Heart left ventricle (tissue), 16 donors: ENCODE results near the gene GZMM. TPM values are rescaled to one million over a fixed set of nuclear protein-coding genes. Genes with fewer than 3 reads are reported as not detected.

Experiments
- ATAC-seq, 4 donors: fragments of 200-7000 bp; cut with Tn5 transposase; one replicate each; pipeline ENCODE4 v1.9.1; 2020 to 2022; ENCODE audit warnings: moderate library complexity in 4 of 4, mild to moderate bottlenecking in 3 of 4, moderate number of reproducible peaks in 1 of 4
- DNase-seq, 5 donors: peaks; one replicate each; pipeline ENCODE4 v3.0.0-alpha.2; 2020
- H3K27ac ChIP-seq, 12 donors: fragments of 200-600 bp; sonication (generic) in 4 of 12; one replicate each; pipeline versions ENCODE4 v1.5.0 to v1.8.0; 2016 to 2022; ENCODE audit warnings: mild to moderate bottlenecking in 2 of 12
- H3K27me3 ChIP-seq, 9 donors: fragments of 200-600 bp; sonication (generic) in 2 of 9; one replicate each; pipeline versions ENCODE4 v1.5.1 to v1.8.0; 2016 to 2022; ENCODE audit warnings: mild to moderate bottlenecking in 3 of 9
- H3K36me3 ChIP-seq, 9 donors: fragments of 200-600 bp; sonication (generic) in 2 of 9; one replicate each; pipeline versions ENCODE4 v1.5.0 to v1.8.0; 2018 to 2022; ENCODE audit warnings: mild to moderate bottlenecking in 2 of 9
- H3K4me1 ChIP-seq, 12 donors: fragments of 200-600 bp; sonication (generic) in 4 of 12; one replicate each; pipeline versions ENCODE4 v1.5.0 to v1.8.0; 2016 to 2022; ENCODE audit warnings: mild to moderate bottlenecking in 3 of 12
- H3K4me3 ChIP-seq, 12 donors: fragments of 200-600 bp; sonication (generic) in 4 of 12; one replicate each; pipeline versions ENCODE4 v1.5.0 to v1.8.0; 2017 to 2022; ENCODE audit warnings: mild to moderate bottlenecking in 9 of 12, moderate library complexity in 4 of 12
- H3K9me3 ChIP-seq, 12 donors: fragments of 200-600 bp; sonication (generic) in 4 of 12; one replicate each; pipeline versions ENCODE4 v1.5.0 to v1.8.0; 2016 to 2022; ENCODE audit warnings: mild to moderate bottlenecking in 1 of 12
- POLR2A ChIP-seq, 2 donors: fragments of 450-650 bp; IDR thresholded peaks; one replicate each; pipeline ENCODE4 v1.6.1; 2017; ENCODE audit warnings: antibody characterized with exemption in 2 of 2, mild to moderate bottlenecking in 2 of 2, moderate library complexity in 2 of 2
- WGBS, 4 donors: extraction: QIAGEN DNeasy Blood & Tissue Kit in 2 of 4; methylation state at CpG; one replicate each; pipeline versions ENCODE4 v1.1.5 to v1.1.7; 2013 to 2018; 5-methylcytosine and 5-hydroxymethylcytosine counted together
- intact Hi-C, 10 donors: fragments of 100-400 bp; cut with DNase I; formaldehyde crosslinking; loops; one replicate each; pipeline versions ENCODE4 v1.11.1 to v1.14.2; 2022
- polyA plus RNA-seq, 2 donors: library from polyadenylated mRNA; stranded (reverse); fragments of 200-250 nt; gene quantifications; one replicate each; pipeline ENCODE4 v1.2.3, GENCODE V29; 2013
- total RNA-seq, 9 donors: library from RNA; depleted of rRNA in 2 of 9; stranded (reverse); fragments of >200 nt in 2 of 9; fragmentation: NEBNext Ultra II Directional in 3 of 9; extraction: Animal tissue kit (Norgen Biotek cat#: 25700) in 3 of 9; gene quantifications; one replicate each; pipeline versions ENCODE4 v1.1.0 to v1.2.4, GENCODE V29; 2016 to 2023
- TF ChIP-seq, protein P1 (sequence below), 12 donors: fragments of 200-600 bp; sonication (generic) in 4 of 12; IDR thresholded peaks; one replicate each; pipeline versions ENCODE4 v1.5.0 to v1.8.0; 2018 to 2022; ENCODE audit warnings: antibody characterized with exemption in 12 of 12, mild to moderate bottlenecking in 5 of 12
- donor health status: ischemic (EF 13 %, LVEDD 7.1; RV severe dilation, severe dysfunction).
- donor health status: healthy with polysubstance abuse.
- donor health status: DM: no; HTN: yes; CAD: no.
- donor health status: DM: no; HTN: no; CAD: no.
- donor health status: ischemic (EF 25% LVEDD 6.9; RV normal size, moderate dysfunction).
- donor health status: ischemic (EF 25% LVEDD 5.7; RV mildly dilated, moderate dysfunction).
- donor health status: healthy.
- donor health status: DM: yes; HTN: yes; CAD: no.
- donor health status: ischemic (EF 35%, LVEDD 5.7; RV mildly dilated, moderate dysfunction).
- donor health status: nonischemic (EF 11% LVEDD 7.7; RV severe dilation, severe dysfunction).
- donor health status: DM: yes; HTN: yes; CAD: no.
- donor health status: PGD.
- donor health status: ischemic (EF 29% LVEDD 5.4; RV normal size, mild dysfunction).
- donor health status: nonischemic (EF 23%, LVEDD 6.1; RV moderate dilation, normal function).

Gene GZMM
- total and polyA plus RNA-seq, 11 donors: 0.12 to 3.0 (median 0.47) TPM; not detected in 5

DNA sequence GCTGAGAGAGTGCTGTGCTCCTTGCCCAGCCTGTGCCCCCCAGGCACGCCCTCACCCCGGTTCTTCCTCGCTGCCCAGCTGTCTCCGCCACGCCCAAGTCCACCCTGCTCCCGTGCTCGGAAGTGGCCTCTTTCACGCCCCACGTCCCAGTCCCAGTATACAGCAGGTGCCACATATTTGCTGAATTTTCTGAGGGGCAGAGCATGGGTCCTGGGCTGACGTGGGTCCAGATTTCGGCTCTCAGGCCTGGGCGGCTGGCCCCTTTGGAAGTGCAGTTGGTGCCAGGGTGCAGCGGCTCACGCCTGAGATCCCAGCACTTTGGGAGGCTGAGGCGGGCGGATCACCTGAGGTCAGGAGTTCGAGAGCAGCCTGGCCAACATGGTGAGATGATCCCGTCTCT, 49.2 kb downstream of the GZMM start:
- H3K36me3 ChIP-seq: no peaks in the 10 kb centered on the region
- ATAC-seq (no peak), DNase-seq (no peak)
- no peaks in the 10 kb centered on the region for H3K9me3 ChIP-seq
- no peak overlapping the region for H3K4me3 ChIP-seq
- H3K27me3 ChIP-seq: peaks cover 15 to 44% (median 27%) of the 10 kb centered on the region in 9 donors
- H3K27ac ChIP-seq: no peak overlapping the region
- TF ChIP-seq POLR2A (IDR thresholded peaks at IDR 0.05): no peak
- TF ChIP-seq, protein P1, sequence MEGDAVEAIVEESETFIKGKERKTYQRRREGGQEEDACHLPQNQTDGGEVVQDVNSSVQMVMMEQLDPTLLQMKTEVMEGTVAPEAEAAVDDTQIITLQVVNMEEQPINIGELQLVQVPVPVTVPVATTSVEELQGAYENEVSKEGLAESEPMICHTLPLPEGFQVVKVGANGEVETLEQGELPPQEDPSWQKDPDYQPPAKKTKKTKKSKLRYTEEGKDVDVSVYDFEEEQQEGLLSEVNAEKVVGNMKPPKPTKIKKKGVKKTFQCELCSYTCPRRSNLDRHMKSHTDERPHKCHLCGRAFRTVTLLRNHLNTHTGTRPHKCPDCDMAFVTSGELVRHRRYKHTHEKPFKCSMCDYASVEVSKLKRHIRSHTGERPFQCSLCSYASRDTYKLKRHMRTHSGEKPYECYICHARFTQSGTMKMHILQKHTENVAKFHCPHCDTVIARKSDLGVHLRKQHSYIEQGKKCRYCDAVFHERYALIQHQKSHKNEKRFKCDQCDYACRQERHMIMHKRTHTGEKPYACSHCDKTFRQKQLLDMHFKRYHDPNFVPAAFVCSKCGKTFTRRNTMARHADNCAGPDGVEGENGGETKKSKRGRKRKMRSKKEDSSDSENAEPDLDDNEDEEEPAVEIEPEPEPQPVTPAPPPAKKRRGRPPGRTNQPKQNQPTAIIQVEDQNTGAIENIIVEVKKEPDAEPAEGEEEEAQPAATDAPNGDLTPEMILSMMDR (IDR thresholded peaks at IDR 0.05): no peak
- WGBS, 4 donors: 83 to 88% (median 86%) methylated on average over 11 to 18 of the region's 18 CpGs
- peaks cover 0 to 26% (median 13%) of the 10 kb centered on the region in 12 donors for H3K4me1 ChIP-seq
- intact Hi-C loops: loop anchor here in 1 of 10 donors (10.0 kb wide), 1 partner anchor 62 kb away; no protein-coding TSS in a partner anchor

DNA sequence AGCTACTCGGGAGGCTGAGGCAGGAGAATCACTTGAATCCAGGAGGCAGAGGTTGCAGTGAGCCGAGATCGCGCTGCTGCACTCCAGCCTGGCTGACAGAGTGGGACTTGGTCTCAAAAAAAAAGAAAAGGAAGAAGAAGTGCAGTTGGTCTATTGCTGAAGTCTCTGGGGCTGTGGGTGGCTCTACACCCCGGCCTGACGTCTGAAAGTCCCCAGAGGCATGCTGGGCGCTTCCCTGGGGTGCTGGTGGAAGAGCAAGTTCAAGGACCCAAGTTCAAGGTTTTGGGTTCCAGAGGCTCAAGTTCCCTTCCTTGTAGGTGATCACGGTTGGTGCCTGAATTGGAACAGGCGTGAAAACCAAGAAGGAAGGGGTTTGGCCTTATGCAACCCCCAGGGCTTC, 49.7 kb downstream of the GZMM start:
- H3K4me1 ChIP-seq: peaks cover 0 to 22% (median 9%) of the 10 kb centered on the region in 12 donors
- intact Hi-C loops: loop anchor here in 1 of 10 donors (10.0 kb wide), 1 partner anchor 61 kb away; no protein-coding TSS in a partner anchor
- H3K9me3 ChIP-seq: no peaks in the 10 kb centered on the region
- TF ChIP-seq, protein P1 (IDR thresholded peaks at IDR 0.05): no peak
- no peak for TF ChIP-seq POLR2A (IDR thresholded peaks at IDR 0.05)
- DNase-seq (no peak), ATAC-seq (no peak)
- peaks cover 13 to 40% (median 23%) of the 10 kb centered on the region in 9 donors for H3K27me3 ChIP-seq
- no peaks in the 10 kb centered on the region for H3K36me3 ChIP-seq
- no peak overlapping the region for H3K4me3 ChIP-seq
- 67 to 72% (median 71%) methylated on average over 9 of the region's 9 CpGs for WGBS, 4 donors
- no peak overlapping the region for H3K27ac ChIP-seq

DNA sequence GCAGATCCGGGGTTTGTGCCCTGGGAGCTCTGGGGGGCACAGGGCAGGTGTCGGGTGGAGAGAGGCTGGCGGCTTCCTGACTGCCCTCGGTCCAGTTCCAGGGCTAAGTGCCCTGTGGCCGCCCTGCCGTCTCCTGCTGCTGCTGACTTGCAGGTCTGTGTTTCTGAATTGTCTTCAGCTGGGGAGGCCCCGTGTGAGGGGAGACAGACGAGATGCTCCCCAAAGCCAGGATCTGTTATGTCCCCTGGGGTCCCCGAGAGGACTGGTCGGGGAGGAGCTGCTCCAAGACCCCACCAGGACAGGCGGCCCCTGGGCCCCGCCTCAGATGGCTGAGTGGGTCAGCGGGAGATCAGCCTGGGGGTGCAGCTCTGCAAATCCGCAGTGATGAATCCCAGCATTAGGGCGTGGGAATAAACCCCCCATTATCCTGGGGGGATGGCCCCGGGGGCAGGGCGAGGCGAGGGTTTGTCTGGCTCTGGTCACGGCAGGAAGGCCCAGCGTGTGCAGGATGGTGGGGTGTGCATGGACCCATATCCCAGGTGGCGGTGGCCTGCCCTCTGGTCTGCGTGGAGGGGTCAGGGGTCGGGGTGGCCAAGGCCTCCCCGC, 50.5 kb downstream of the GZMM start:
- H3K4me3 ChIP-seq: no peak overlapping the region
- intact Hi-C loops: loop anchor here in 1 of 10 donors (10.0 kb wide), 1 partner anchor 60 kb away; no protein-coding TSS in a partner anchor
- H3K36me3 ChIP-seq: no peaks in the 10 kb centered on the region
- no peaks in the 10 kb centered on the region for H3K9me3 ChIP-seq
- no peak for TF ChIP-seq POLR2A (IDR thresholded peaks at IDR 0.05)
- TF ChIP-seq, protein P1 (IDR thresholded peaks at IDR 0.05): no peak
- DNase-seq (no peak), ATAC-seq (no peak)
- 76 to 94% (median 78%) methylated on average over 13 to 24 of the region's 24 CpGs for WGBS, 4 donors
- peaks cover 11 to 31% (median 15%) of the 10 kb centered on the region in 9 donors for H3K27me3 ChIP-seq
- no peak overlapping the region for H3K27ac ChIP-seq
- H3K4me1 ChIP-seq: peaks cover 0 to 15% (median under 1%) of the 10 kb centered on the region in 12 donors

DNA sequence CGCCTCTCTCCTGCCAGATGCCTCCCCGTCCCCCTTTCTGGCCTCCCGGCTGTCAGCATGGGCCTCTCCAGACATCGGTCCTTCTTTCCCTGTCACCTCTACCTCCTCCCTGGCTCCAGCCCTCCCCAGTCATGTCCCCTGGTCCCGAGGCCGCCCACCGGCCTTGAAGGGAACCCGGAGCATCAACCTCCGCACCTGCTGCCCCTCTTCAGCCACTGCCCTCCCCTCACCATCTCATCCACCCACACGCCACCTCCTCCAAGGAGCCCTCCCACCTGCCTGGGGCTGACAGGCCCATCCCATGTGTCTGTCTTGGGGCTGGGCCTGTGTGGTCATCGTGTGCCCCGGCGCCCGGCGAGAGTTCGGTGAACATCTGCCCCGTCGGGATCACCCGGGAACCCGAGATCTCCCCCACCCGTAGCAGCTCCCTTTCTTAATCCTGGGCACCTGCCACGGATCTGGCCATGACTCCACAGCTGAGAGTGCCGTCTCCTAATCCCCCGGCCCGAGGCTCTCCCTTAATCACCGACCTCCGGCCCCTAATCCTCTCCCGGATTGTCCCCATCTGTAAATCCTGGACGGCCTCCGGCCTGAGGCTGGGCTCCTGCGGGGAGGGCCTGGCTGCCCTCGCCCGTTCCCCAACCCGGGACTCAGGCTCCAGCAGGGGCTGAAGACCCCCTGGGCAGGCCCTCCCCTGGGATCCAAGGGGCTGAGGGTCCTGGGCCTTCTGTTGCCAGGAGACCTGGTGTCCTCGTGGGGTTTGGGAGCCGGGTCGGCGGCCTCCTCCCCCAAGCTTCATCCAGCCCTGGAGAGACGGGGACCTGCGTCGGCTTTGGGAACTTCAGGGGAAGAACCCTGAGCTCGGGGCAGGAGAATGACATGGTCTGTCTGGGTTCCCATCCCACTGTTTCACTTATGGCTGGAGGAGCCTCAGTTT, 51.7 kb downstream of the GZMM start:
- no peak for TF ChIP-seq POLR2A (IDR thresholded peaks at IDR 0.05)
- TF ChIP-seq, protein P1 (IDR thresholded peaks at IDR 0.05): no peak
- Histone ChIP-seq H3K4me1 (peaks cover 0 to 8% (median 0%) of the 10 kb centered on the region in 12 donors), H3K27ac (no peak overlapping the region), H3K9me3 (no peaks in the 10 kb centered on the region), H3K36me3 (no peaks in the 10 kb centered on the region), H3K27me3 (peaks cover 7 to 26% (median 14%) of the 10 kb centered on the region in 9 donors), H3K4me3 (no peak overlapping the region)
- 74 to 81% (median 77%) methylated on average over 36 to 42 of the region's 42 CpGs for WGBS, 4 donors
- intact Hi-C loops: loop anchor here in 1 of 10 donors (10.0 kb wide), 1 partner anchor 59 kb away; no protein-coding TSS in a partner anchor
- no peak for ATAC-seq
- no peak for DNase-seq
